Tongue (tissue), 2 donors: ENCODE measurements around the gene OPALIN. TPM values are rescaled to one million over a fixed set of nuclear protein-coding genes. Genes with fewer than 3 reads are reported as not detected.

Source experiments
- DNase-seq: peaks from one replicate; pipeline ENCODE4 v3.0.0-alpha.2; 2015
- total RNA-seq: library from RNA; depleted of rRNA; stranded (reverse); fragments of >200 nt; gene quantifications from one replicate; pipeline ENCODE4 v1.2.3, GENCODE V29; 2014

The OPALIN gene, protein sequence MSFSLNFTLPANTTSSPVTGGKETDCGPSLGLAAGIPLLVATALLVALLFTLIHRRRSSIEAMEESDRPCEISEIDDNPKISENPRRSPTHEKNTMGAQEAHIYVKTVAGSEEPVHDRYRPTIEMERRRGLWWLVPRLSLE
- total RNA-seq, result not detected

DNA sequence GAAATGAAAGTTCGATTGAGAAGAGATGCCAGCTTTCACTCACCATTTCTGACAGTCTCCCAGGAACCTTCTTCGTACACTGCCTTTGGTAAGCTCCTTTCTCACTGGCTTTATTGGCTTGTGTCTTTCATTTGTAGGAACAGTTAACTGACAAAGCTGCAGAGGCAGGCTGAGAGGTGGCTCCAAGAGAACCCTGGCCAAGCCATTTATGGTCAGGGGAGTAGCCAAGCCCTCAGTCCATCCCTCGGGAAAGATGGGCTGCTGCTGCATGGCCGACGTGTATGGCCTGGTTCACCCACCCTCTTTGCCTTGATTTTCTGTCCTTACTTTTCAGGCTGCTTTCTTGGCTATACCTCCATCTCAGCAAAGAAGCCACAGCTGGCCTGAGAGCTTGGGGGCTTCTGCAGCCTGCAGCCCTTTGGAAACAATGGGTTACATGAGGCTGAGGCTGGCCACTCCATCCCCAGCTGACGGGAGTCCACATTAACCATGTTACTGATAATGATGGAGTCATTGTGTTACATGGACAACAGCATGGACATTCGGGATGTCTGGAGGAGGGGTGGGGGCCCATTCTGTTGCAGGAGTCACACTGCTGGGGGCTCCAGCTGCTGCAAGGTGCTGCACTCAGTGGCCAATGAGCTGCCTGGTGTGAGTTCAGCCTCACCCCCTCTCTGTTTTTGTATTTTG lies at the start of gene OPALIN:
Gene OPALIN, minus strand, starts transcription at position 152 of the 690 bp plus-strand sequence. Its CDS starts 106 bp downstream, at position 46.
- no peak for DNase-seq

DNA sequence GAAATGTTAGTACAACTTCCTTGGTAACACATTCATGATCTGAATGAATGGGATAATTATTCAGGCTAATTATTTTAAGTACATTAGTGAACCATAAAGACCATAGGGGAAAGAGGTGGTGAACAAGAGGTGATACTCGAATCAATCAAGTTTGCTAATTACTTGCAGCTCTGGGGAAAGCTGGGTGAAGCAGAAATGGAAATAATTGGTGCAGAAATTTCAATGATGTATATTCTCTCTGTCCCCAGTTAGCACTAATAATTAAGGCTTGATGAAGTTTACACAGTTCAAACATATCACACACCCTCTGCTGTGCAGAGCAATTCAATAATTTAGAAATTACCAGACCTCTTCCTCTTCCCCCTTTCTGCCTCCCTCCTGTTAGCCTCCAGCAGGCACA lies 49.4 kb upstream of the OPALIN start:
- no peak for DNase-seq

DNA sequence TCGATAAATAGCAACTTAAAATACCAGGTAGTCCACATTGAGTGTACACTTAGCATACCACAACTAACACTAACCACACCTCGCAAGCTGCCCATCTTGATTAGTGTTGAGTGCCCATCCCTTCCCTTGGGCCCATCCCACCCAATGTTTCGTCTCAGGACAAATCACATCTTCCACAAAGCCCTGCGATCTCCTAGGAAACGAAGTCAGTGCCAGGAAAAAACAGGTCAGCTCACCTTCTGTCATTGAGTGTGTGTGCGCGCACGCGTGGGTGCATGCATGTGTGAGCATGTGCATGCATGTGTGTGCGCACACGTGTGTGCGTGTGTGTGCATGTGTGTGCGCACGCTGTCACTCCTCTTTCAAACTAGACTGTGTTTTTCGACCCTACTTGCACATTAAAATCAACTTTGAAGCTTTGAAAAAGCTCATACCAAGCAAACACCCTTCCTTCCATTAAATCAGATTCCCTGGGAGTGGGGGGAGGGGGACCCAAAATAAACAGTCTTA lies 48.8 kb upstream of the OPALIN start:
- DNase-seq, result no peak

DNA sequence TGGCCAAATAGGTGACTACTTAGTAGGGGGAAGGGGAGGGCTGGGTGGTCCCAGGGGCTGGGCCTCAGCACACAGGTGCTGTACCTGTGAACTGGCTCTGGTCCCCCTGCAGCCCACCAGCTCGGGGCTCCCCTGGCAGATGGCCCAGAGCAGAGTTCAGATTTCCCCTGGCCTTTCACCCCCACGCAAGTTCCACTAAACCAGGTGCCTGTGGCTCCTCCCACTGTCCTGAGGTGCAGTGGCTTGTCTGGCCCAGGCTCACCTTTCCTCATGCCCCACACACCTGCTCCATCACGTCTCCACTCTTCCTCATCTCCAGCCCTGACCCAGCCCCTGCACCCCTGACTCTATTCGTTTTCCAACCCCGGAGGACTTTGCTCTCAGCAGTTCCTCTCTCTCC lies 47.3 kb upstream of the OPALIN start:
- no peak for DNase-seq

DNA sequence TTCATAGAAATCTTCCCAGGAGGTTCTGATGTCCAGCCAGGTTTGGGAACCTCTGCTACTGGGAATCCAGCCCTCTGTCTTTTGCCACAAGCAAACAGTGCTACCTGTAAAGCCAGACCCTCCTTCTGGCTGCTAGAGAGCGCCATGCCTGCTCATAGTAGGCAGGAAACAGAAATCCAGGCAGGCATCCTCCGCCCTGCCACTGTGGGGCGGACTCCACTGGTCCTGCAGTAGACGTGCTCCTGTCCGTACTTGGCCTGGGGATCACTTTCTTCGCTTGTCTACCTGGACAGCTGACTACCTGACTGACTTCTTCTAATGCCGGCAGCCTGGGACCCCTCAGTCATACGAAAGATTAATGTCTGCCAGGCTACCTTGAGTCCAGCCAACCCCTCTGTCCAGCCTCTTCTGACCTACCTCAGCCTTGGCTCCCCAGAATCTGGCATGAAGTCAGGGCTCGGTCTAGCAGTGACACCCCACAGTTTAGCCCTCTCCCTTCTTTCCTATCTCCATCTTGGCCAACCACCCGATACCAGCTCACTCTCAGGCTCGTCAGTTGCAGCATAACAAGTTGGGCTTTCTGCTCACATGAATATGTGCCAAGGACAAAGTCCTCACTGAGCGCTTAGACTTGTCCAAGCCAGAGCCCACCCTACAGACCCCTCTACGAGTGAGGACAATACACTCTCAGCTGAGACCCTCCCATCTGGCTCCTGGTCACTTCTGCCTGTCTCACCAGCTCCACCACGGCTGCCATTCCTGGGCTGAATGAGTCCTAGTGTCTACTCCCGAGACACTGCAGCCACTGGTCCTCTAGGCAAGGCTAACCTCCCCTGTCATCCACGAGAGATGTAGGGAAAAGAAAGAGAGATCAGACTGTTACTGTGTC lies 43.9 kb upstream of the OPALIN start:
- DNase-seq, result no peak

DNA sequence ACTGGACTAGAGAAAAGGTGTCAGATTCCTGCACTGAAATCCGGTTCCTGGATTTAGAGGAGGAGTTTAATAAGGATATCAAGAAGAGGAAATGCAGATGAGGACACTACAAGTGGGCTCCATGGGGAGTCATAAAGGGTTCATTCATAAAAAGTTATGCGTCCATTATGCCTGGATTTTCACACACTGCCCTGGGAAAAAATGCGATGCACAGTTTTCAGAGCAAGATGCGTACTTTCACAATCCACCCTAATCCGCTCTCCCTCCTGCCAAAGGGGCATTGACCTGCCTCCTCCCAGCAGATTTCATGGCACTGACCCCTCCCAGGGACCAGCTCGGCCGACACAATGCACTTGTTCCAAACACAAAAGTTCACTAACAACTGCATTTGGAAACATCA lies 42.2 kb upstream of the OPALIN start:
- no peak for DNase-seq

DNA sequence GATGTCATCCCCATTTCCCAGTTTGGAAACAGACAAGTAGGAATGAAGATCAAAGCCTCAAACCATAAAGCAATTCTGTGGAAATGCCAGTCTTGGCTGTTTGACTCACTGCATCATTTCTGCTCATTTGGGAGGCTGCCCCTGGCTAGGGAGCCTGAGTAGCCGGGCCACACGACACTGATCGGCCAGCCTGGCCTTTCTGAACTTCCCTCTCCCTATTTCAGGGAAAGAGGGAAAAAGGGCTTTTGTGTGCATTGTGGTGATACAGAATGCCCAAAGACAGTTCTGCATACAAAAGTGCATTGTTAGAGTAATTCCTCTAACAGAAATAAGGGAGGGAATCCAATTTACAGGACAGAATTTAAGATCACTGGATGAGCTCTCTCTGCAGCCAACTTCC lies 41.7 kb upstream of the OPALIN start:
- no peak for DNase-seq

DNA sequence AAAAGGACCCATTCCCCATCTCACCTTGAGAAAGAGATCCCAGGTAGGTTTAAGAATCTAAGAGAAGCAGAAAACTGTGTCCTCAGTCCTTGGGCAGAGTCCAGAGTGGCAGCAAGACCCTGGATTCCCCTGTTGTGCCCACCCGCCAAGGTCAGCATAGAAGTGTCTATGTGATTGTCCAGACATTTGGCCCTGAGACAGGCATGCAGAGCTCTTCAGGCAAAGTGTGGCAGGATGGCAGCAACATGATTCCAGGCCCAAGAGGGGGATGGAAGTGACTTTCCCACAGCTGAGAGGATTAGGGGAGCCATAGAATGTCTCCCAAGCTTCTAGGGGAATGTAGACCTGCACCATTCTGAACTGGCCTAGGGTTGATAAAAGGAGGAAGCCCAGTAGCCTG lies 39.1 kb upstream of the OPALIN start:
- no peak for DNase-seq

DNA sequence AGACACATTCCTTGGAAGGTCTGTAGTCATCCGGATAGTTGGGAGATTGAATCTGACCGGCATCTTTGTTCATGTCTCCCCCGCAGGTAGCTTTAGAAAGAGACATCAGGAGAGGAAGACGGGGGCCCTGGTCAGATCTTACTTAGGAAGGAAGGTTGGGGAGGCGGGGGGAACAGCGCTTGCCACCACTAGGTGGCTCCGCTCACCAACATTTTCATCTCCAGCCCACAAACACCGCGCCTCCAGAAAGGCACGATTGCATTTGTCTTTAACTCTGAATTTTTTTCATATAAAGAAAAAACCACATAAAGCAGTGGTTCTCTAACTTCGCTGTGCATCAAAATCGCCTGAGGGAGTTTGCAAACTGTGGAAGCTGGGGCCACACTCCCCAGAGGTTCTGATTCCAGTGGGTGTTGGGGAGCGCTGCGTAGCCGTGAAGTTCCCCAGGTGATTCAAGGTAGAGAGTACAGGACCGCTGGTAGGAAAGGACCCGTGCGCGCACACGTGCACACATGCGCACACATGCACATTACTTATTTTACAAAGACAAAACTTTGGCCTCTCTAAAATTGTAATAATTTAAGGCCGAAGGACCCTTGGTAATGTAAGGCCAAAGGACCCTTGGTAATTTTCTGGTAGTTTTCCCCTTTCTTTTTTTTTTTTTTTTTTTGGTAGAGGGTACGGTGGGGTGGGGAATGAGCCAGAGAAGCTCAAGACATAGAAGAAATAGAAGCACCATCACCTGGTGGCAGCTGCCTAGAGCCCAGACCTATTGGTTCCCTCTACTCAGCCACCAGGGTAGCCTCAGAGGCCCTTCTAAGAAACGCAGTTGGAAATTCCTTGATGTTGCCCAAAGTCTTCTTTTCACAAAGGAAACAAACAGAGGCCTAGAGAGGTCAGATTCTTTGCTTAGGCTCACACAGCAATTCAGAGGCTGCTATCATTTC lies 37.4 kb upstream of the OPALIN start:
- DNase-seq, result peak; percentile 89

DNA sequence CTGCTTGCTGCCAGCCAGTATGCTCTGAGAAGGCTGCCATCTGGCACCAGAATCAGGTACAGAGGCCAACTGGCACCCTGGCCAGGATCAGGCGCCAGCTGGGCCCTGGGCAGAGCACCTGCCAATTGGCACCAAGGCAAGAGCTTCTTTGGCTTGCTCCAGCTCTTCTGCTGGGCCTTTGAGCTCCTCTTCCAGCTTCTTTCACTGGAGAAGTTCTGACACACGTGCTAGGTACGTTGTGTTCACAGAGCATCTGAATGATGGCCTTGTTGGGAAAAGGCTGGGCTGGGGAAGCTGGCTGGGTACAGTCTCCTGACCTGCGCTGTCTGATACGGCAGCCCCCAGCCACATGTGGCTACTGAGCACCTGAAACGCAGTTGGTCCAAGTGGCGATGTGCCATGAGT lies 31.7 kb upstream of the OPALIN start:
- DNase-seq, result peak; percentile 87

DNA sequence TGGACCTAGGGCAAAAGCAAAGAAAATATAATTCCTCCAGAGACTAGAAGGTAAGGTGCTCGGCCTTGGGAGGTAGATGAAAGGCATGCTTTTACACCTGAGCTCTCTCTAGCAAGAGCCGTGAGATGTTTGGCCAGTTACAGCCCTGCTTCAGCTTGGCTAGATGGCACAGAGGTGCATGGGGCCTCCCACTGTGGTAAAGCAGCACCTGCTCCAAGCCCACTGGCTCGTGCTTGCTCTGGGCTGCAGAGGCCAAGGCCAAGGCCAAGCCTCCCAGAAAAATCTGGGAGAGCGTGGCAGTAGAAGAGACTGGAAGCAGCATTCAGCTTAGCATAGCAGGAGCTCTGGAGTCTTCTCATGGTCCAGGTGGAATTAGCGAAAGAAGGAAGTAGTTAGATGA lies 31.0 kb upstream of the OPALIN start:
- DNase-seq, result no peak

DNA sequence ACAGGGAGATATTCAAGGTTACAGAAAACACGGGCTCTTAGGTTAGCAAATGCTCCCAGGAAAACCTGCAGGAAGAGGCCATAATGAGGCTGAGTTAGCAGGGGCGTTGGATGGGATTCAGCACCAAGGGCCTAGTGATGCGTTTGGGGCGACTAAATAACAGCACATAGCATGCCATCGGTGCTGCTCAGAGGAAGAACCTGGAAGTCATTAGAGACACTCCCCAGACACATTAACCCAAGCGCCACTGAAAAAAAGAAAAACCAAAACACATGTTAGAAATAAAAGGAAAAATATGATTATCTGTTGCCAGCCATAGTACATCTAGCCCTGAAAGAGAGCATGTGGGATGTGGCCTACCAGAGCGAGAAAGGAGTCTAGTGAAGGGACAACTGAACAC lies 28.8 kb upstream of the OPALIN start:
- no peak for DNase-seq

DNA sequence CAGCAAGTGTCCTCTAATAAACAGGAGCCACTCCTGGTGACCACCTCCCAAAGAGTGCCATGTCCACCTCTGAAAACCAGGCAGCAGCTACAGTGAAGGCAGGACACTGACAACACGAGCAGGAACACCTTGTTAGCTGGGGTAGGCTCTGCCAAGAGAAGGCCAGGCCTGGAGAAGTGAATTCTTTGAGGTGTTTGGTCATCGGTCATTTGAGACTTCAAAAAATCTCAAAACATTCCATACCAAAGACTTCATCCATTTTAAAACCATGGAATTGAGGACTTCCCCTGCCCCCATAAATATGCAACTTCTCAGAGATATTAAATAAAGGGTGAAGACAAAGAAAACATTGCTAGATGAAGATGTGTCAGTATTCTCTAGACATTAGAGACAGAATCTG lies 28.4 kb upstream of the OPALIN start:
- DNase-seq, result no peak

DNA sequence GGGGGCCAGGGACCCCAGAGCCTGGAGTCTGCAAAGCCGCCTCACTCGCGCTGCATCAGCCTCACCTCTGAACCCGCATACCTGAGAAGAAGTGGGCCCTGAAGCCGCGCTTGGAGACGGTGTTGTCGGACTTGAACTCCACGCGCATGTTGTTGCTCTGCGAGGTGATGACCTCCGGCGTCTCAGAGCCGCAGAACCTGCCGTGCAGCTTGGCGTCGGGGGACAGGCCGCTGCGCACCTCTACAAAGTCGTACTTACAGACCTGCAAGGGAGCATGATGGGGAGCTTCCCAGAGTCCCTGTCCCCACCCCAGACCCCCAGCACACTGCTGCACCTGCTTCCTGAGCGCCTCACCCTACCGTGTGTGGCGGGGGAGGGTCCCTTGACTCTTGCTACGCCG lies 25.7 kb upstream of the OPALIN start:
- no peak for DNase-seq

DNA sequence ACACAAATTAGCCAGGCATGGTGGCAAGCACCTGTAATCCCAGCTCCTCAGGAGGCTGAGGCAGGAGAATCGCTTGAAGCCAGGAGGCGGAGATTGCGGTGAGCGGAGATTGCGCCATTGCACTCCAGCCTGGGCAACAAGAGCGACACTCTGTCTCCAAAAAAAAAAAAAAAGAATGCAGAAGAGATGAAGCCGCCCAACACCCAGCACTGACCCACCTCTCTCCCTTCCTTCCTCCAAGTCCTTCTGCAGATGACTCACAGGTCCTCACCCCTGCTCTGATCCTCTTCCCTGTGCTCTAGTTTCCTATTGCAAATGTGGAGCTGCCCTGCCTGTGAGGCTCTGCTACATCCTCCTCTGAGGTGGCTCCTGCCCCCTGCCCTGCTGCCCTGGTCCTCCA lies 22.0 kb upstream of the OPALIN start:
- no peak for DNase-seq

DNA sequence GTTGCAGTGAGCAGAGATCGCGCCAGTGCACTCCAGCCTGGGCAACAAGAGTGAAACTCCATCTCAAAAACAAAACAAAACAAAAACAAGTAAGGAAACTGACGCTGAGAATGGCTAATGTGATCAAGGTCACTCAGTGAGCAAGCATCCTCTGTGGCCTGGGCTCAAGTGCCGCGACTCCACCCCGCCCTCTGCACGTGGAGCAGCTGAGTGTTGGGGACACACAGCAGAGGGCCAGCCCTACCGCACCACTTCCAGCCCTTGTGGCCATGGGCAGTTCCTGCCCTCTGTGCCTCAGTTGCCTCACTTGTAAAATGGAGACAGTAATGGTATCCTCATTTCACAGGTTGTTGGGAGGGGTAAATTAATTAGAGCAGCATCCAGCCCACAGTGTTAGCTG lies 21.0 kb upstream of the OPALIN start:
- DNase-seq, result no peak

DNA sequence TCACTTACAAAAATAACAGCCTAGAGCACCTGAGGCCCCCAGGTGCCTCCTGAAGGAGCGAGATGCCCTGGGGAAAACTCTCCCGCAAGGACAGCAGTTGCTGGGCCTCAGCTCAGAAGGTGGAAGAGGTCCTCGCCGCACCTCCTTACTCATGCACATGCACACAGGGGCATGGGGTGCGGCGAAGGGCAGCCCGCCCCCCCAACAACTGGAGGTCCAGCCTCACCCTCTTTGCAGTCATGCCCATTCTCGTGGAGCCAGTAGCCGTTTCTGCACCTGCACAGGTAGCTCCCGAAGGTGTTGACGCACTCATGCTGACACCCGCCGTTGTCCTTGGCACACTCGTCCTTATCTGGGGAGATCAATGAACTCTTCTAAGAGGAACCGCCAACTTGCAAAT lies 19.9 kb upstream of the OPALIN start:
- no peak for DNase-seq

DNA sequence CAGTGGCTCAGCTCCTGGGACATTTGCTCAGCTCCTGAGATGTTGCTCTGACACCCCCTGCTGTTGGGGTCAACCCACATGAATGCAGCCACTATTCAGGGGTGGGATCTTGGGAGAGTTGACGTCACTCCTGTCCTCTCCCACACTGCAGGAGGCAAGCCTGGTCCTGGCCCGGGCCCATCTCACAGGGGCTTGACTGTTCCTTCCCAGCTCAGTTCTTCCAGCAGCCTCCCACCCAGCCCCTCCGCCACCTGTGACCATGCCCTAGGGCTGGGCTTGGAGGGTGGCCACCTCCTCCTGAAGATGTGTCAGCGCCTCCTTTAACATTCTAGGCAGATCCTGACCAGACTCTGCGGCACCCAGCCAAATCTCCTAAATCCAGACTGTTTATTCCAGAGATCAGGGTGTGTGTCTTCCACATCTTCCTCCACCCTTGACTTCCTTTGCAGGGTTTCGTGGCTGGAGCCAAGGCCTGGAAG lies 19.1 kb upstream of the OPALIN start:
- peak; percentile 69 for DNase-seq

DNA sequence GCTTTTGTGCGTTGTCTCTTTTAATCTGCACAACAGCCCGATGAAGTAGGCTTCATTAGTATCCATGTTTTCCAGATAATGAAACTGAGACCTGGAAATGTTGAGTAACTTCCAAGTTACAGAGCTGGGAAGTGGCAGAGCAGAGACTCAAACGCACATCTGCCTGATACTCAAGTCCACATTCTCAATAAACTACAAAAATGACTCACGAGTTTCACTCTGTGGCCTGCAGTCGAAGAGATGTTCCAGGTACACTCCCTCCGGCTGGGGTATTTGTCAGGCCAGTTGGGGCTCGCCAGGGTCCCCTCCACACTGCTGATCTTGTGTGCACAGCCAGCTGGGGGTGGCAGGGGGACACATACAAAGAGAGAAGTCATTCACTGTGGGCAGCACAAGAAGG lies 17.7 kb upstream of the OPALIN start:
- DNase-seq, result no peak

DNA sequence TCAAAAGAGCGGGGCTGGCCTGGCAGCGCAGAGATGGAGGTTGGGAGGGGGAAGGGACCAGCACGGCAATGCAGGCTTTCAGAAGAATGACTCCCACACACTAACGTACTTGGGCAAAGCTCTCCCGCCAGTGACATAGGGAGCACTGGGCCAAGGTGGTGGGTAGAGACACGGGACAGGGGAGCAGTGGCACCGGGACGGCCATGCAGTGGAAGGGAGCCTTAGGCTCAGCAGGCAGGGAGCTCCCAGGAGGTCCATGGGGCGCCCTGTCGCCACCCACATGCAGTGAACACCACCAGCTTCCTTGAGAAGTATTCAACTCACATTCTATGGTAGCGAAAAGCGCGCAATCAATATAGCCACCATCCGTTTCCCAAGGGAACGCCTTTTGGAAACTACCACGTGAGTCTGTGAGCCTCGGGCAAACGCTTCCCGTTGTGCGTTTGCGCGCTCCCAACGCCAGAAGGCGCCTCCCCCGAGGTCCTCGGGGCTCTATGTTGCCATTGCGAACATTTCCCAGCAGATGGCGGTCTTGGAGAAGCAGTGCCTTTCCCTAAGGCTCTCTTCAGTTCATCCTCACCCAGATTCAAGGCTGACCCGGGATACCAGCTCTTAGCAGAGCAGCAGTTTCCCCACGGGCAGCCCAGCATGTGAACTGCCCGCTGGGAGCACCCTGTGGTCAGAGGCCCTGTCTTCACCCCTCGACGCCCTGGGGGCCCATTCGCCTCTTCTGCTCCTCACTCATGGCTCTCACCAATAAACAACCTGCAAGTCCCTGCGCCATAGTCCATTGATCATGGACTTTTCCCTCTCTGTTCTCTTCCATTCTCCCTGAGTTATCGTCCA lies 16.4 kb upstream of the OPALIN start:
- peak; percentile 94 for DNase-seq

DNA sequence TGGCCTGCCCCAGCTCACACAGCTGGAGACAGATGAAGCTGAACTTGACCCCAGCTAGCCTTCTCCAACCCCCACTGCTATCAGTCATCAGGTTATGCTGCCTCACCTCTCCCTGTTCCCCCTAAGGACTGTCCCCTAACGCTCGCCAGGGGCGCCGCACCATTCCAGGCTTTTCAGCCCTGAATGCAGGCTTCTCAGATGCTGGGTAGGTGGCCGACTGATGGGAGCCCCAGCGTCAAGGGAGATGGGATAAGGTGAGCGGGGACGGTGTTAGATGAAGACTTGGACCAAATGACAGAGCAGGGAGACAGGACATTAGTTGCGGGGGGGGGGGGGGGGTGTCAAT lies 15.8 kb upstream of the OPALIN start:
- DNase-seq, result no peak
